Liver (tissue), 9 donors: ENCODE data around the gene CDRT4. TPM values are rescaled to one million over a fixed set of nuclear protein-coding genes. Genes with fewer than 3 reads are reported as not detected.

Experiments used
- DNase-seq: peaks from one replicate; pipeline ENCODE4 v3.0.0-alpha.2; 2017; ENCODE audit warnings: low spot score
- H3K27ac ChIP-seq, 2 donors: one replicate each; pipeline ENCODE4 v1.7.0; 2013; ENCODE audit warnings: inconsistent platforms in 2 of 2, low read length in 2 of 2, control low read depth in 1 of 2, low read depth in 1 of 2, mild to moderate bottlenecking in 1 of 2
- H3K27me3 ChIP-seq, 4 donors: one replicate each; pipeline versions ENCODE4 v1.6.1 to v1.7.0; 2013; ENCODE audit warnings: low read length in 3 of 4, inconsistent platforms in 1 of 4, mild to moderate bottlenecking in 1 of 4, moderate library complexity in 1 of 4; ENCODE audit not compliant: control insufficient read depth in 4 of 4, insufficient read depth in 4 of 4
- H3K36me3 ChIP-seq, 4 donors: one replicate each; pipeline versions ENCODE4 v1.6.1 to v1.7.0; 2013; ENCODE audit warnings: low read length in 3 of 4, mild to moderate bottlenecking in 3 of 4, low read depth in 1 of 4, moderate library complexity in 1 of 4; ENCODE audit not compliant: control insufficient read depth in 4 of 4, insufficient read depth in 3 of 4
- H3K4me1 ChIP-seq, 4 donors: one replicate each; pipeline versions ENCODE4 v1.6.1 to v1.7.0; 2013; ENCODE audit warnings: low read length in 3 of 4, mild to moderate bottlenecking in 3 of 4, moderate library complexity in 1 of 4; ENCODE audit not compliant: control insufficient read depth in 4 of 4, insufficient read depth in 4 of 4
- H3K4me3 ChIP-seq, 3 donors: one replicate each; pipeline versions ENCODE4 v1.6.1 to v1.7.0; 2013; ENCODE audit warnings: low read length in 3 of 3, control low read depth in 1 of 3, low read depth in 1 of 3, mild to moderate bottlenecking in 1 of 3
- H3K9ac ChIP-seq, 2 donors: one replicate each; pipeline ENCODE4 v1.7.0; 2013; ENCODE audit warnings: low read length in 2 of 2, mild to moderate bottlenecking in 2 of 2, moderate library complexity in 2 of 2, control low read depth in 1 of 2, low read depth in 1 of 2
- H3K9me3 ChIP-seq, 4 donors: one replicate each; pipeline versions ENCODE4 v1.6.1 to v1.7.0; 2013; ENCODE audit warnings: low read length in 3 of 4; ENCODE audit not compliant: control insufficient read depth in 4 of 4
- ATF3 ChIP-seq: IDR thresholded peaks from 2 replicates; pipeline ENCODE4 v1.6.1; 2016; ENCODE audit warnings: antibody characterized with exemption
- EGR1 ChIP-seq, 2 donors: IDR thresholded peaks; 2 replicates each; pipeline ENCODE4 v1.6.1; 2016 to 2018; ENCODE audit warnings: antibody characterized with exemption in 2 of 2, low read depth in 2 of 2
- FOXA1 ChIP-seq: IDR thresholded peaks from 2 replicates; pipeline ENCODE4 v1.6.1; 2016; ENCODE audit warnings: antibody characterized with exemption
- FOXA2 ChIP-seq: IDR thresholded peaks from 2 replicates; pipeline ENCODE4 v1.6.1; 2016; ENCODE audit warnings: antibody characterized with exemption
- HNF4A ChIP-seq, 2 donors: conservative IDR thresholded peaks; 2 replicates each; pipeline ENCODE4 v1.6.1; 2016; ENCODE audit warnings: antibody characterized with exemption in 2 of 2, mild to moderate bottlenecking in 2 of 2
- JUND ChIP-seq, 2 donors: IDR thresholded peaks; 2 replicates each; pipeline ENCODE4 v1.6.1; 2016; ENCODE audit warnings: antibody characterized with exemption in 2 of 2
- NR2F2 ChIP-seq: IDR thresholded peaks from 2 replicates; pipeline ENCODE4 v1.6.1; 2016; ENCODE audit warnings: antibody characterized with exemption
- RAD21 ChIP-seq, 2 donors: IDR thresholded peaks; 2 replicates each; pipeline ENCODE4 v1.6.1; 2016; ENCODE audit warnings: antibody characterized with exemption in 2 of 2, mild to moderate bottlenecking in 2 of 2
- REST ChIP-seq: IDR thresholded peaks from 2 replicates; pipeline ENCODE4 v1.6.1; 2016; ENCODE audit warnings: antibody characterized with exemption, mild to moderate bottlenecking
- RXRA ChIP-seq, 2 donors: IDR thresholded peaks; 2 replicates each; pipeline ENCODE4 v1.6.1; 2017 to 2018; ENCODE audit warnings: antibody characterized with exemption in 2 of 2, mild to moderate bottlenecking in 1 of 2
- SP1 ChIP-seq: IDR thresholded peaks from 2 replicates; pipeline ENCODE4 v1.6.1; 2018; ENCODE audit warnings: antibody characterized with exemption, mild to moderate bottlenecking
- TAF1 ChIP-seq: conservative IDR thresholded peaks from 2 replicates; pipeline ENCODE4 v1.6.1; 2016; ENCODE audit warnings: antibody characterized with exemption, mild to moderate bottlenecking
- YY1 ChIP-seq: IDR thresholded peaks from 2 replicates; pipeline ENCODE4 v1.6.1; 2016; ENCODE audit warnings: antibody characterized with exemption, mild to moderate bottlenecking
- ZBTB33 ChIP-seq: IDR thresholded peaks from 2 replicates; pipeline ENCODE4 v1.6.1; 2016; ENCODE audit warnings: antibody characterized with exemption
- WGBS: extraction: QIAGEN DNeasy Blood & Tissue Kit; methylation state at CpG from one replicate; pipeline ENCODE4 v1.1.7; 2013; 5-methylcytosine and 5-hydroxymethylcytosine counted together
- polyA plus RNA-seq, 2 donors: library from polyadenylated mRNA; stranded (reverse) in 1 of 2; unstranded in 1 of 2; fragments of 200-250 nt in 1 of 2; fragments of >200 nt in 1 of 2; fragmentation: Nextera tagmentation in 1 of 2; extraction: Ambion mirVana in 1 of 2; gene quantifications; one replicate each; pipeline versions ENCODE4 v1.2.1 to v1.2.3, GENCODE V29; 2013 to 2015
- total RNA-seq, 2 donors: library from RNA; depleted of rRNA; stranded (reverse); fragments of >200 nt; gene quantifications; one replicate each; pipeline ENCODE4 v1.2.3, GENCODE V29; 2014
- donor health status: healthy.
- donor health status: healthy.
- donor health status: healthy.
- donor health status: healthy.
- donor health status: healthy.

CDRT4 gene
- total and polyA plus RNA-seq, 4 donors: 0.43 to 3.3 (median 1.8) TPM; not detected in 1

GRCh38 chr17:15514469-15514868 is 47.0 kb upstream of the CDRT4 start:
- Histone ChIP-seq H3K4me3 (no peak overlapping the region), H3K4me1 (no peaks in the 10 kb centered on the region), H3K27me3 (no peaks in the 10 kb centered on the region), H3K27ac (no peak overlapping the region), H3K9ac (no peak overlapping the region), H3K36me3 (peaks cover 0 to 6% (median 2%) of the 10 kb centered on the region in 4 donors), H3K9me3 (no peaks in the 10 kb centered on the region)
- DNase-seq: no peak
- WGBS: 38% methylated on average over 2 of the region's 2 CpGs
- TF ChIP-seq RAD21 (IDR thresholded peaks at IDR 0.05) (no peak), TAF1 (no peak), NR2F2 (no peak)

GRCh38 chr17:15513856-15514459 is 46.5 kb upstream of the CDRT4 start:
- TF ChIP-seq TAF1: no peak
- TF ChIP-seq FOXA2: no peak
- no peak overlapping the region for H3K4me3 ChIP-seq
- H3K27me3 ChIP-seq: no peaks in the 10 kb centered on the region
- DNase-seq: no peak
- 84% methylated on average over 9 of the region's 9 CpGs for WGBS
- no peak overlapping the region for H3K9ac ChIP-seq
- no peaks in the 10 kb centered on the region for H3K9me3 ChIP-seq
- H3K36me3 ChIP-seq: peaks cover 0 to 6% (median 2%) of the 10 kb centered on the region in 4 donors
- no peaks in the 10 kb centered on the region for H3K4me1 ChIP-seq
- H3K27ac ChIP-seq: no peak overlapping the region

GRCh38 chr17:15513058-15513791 is 45.8 kb upstream of the CDRT4 start:
- DNase-seq: no peak

GRCh38 chr17:15512071-15512709 is 44.8 kb upstream of the CDRT4 start:
- H3K9ac ChIP-seq: no peak overlapping the region
- no peaks in the 10 kb centered on the region for H3K4me1 ChIP-seq
- no peaks in the 10 kb centered on the region for H3K27me3 ChIP-seq
- no peak for DNase-seq
- TF ChIP-seq RAD21 (IDR thresholded peaks at IDR 0.05) (no peak), TAF1 (no peak), ATF3 (no peak), SP1 (no peak), REST (no peak), FOXA1 (no peak), JUND (IDR thresholded peaks at IDR 0.05) (no peak), RXRA (IDR thresholded peaks at IDR 0.05) (no peak), NR2F2 (no peak), FOXA2 (no peak), ZBTB33 (no peak), EGR1 (IDR thresholded peaks at IDR 0.05; ENCODE audit: low read depth in 2 of 2) (no peak), HNF4A (conservative IDR thresholded peaks at IDR 0.05) (no peak)
- H3K27ac ChIP-seq: no peak overlapping the region
- H3K36me3 ChIP-seq: peaks cover 0 to 6% (median 2%) of the 10 kb centered on the region in 4 donors
- WGBS: 95% methylated on average over 4 of the region's 4 CpGs
- H3K9me3 ChIP-seq: no peaks in the 10 kb centered on the region
- H3K4me3 ChIP-seq: no peak overlapping the region

More at GRCh38 chr17:15513058-15513791, 45.8 kb upstream of the CDRT4 start:
- 89% methylated on average over 6 of the region's 6 CpGs for WGBS
- H3K4me1 ChIP-seq: no peaks in the 10 kb centered on the region
- peaks cover 0 to 6% (median 2%) of the 10 kb centered on the region in 4 donors for H3K36me3 ChIP-seq
- H3K27ac ChIP-seq: no peak overlapping the region
- H3K9ac ChIP-seq: no peak overlapping the region
- no peaks in the 10 kb centered on the region for H3K9me3 ChIP-seq
- no peaks in the 10 kb centered on the region for H3K27me3 ChIP-seq
- no peak for TF ChIP-seq ATF3
- no peak for TF ChIP-seq JUND (IDR thresholded peaks at IDR 0.05)
- TF ChIP-seq YY1: no peak
- H3K4me3 ChIP-seq: no peak overlapping the region
